IPS-NIHi7 (cell line): ENCODE data around the gene MOV10L1.
"Not testable (repeated sequence)": the region's sequence is repeated elsewhere in the genome, so short reads cannot be mapped to it uniquely, and the experiment has no call there.

Source experiments
- DNase-seq: peaks from one replicate; pipeline ENCODE4 v3.0.0; 2012; ENCODE audit warnings: mixed read lengths; ENCODE audit errors: extremely low spot score

The MOV10L1 gene

GRCh38 chr22:50153756-50154140 is 63.9 kb downstream of the MOV10L1 start:
- DNase-seq = no peak

- no peak for DNase-seq
These were observed 68.0 kb downstream of the MOV10L1 start for GRCh38 chr22:50157709-50158375.

GRCh38 chr22:50160947-50161346 is 71.1 kb downstream of the MOV10L1 start:
- no peak for DNase-seq

- no peak for DNase-seq
These were observed 71.9 kb downstream of the MOV10L1 start for GRCh38 chr22:50161508-50162390.

- no peak for DNase-seq
These were observed 72.7 kb downstream of the MOV10L1 start for GRCh38 chr22:50162391-50162956.

- DNase-seq = no peak
These were observed 75.8 kb downstream of the MOV10L1 start for GRCh38 chr22:50165436-50166123.

GRCh38 chr22:50167689-50168489 is 78.1 kb downstream of the MOV10L1 start:
- no peak for DNase-seq

- not testable (repeated sequence) for DNase-seq
These were observed 78.8 kb downstream of the MOV10L1 start for GRCh38 chr22:50168490-50169180.

- no peak for DNase-seq
These were observed 79.5 kb downstream of the MOV10L1 start for GRCh38 chr22:50169181-50169759.

GRCh38 chr22:50169774-50170341 is 80.1 kb downstream of the MOV10L1 start:
- DNase-seq = peak; percentile 67

GRCh38 chr22:50170453-50171318 is 80.9 kb downstream of the MOV10L1 start, which contains the start of gene PANX2:
PANX2 (plus strand) TSS chr22:50170731; CDS start chr22:50170731, 0 bp downstream.
- DNase-seq = no peak

- DNase-seq = no peak
These were observed 81.6 kb downstream of the MOV10L1 start for GRCh38 chr22:50171319-50171964.

- DNase-seq = no peak
These were observed 82.2 kb downstream of the MOV10L1 start for GRCh38 chr22:50171965-50172421.

- no peak for DNase-seq
These were observed 83.6 kb downstream of the MOV10L1 start for GRCh38 chr22:50173311-50173982.

- no peak for DNase-seq
These were observed 84.2 kb downstream of the MOV10L1 start for GRCh38 chr22:50173983-50174355.

GRCh38 chr22:50174382-50175190 is 84.8 kb downstream of the MOV10L1 start:
- DNase-seq = no peak

- DNase-seq = no peak
These were observed 85.3 kb downstream of the MOV10L1 start for GRCh38 chr22:50175191-50175461.
